Placental pericyte (primary cell): ENCODE results near the gene ITPRID2. TPM values are rescaled to one million over a fixed set of nuclear protein-coding genes. Genes with fewer than 3 reads are reported as not detected.

ENCODE experiments used
- total RNA-seq: library from RNA; depleted of rRNA; stranded (reverse); fragments of >200 nt; gene quantifications from 2 replicates; pipeline ENCODE4 v1.2.3, GENCODE V29; 2012

Gene ITPRID2
- total RNA-seq, result 98.5 and 450 TPM in 2 replicates

GRCh38 chr2:181891258-181891965 lies at the start of gene ITPRID2:
Gene ITPRID2, plus strand, starts transcription at chr2:181891730. Its CDS starts 337 bp downstream, at chr2:181892067.

Other genes with a start within 250 kb of the ITPRID2 start
- gene CERKL, start 234.6 kb upstream of the ITPRID2 start, total RNA-seq, result 0.14 TPM in 1 of 2 replicates, not detected in the other
- gene NEUROD1, start 211.2 kb upstream of the ITPRID2 start, total RNA-seq, result not detected in 2 replicates
- 0.57 TPM in 1 of 2 replicates, not detected in the other for gene PPP1R1C, start 94.1 kb downstream of the ITPRID2 start, total RNA-seq